ENCODE measurements around the gene CERKL.

CERKL gene

GRCh38 chr2:181542170-181542569 lies 114.7 kb downstream of the CERKL start:
- H3K4me1 ChIP-seq (ENCODE audit: control insufficient read depth, insufficient read depth, low read length, unreplicated experiment): no peaks in the 10 kb centered on the region
- H3K27ac ChIP-seq (ENCODE audit: low read depth, low read length): no peak overlapping the region
- H3K27me3 ChIP-seq (ENCODE audit: insufficient read depth, low read length): no peaks in the 10 kb centered on the region
- no peak overlapping the region for H2AFZ ChIP-seq (ENCODE audit: low read length, unreplicated experiment)
- no peaks in the 10 kb centered on the region for H3K79me2 ChIP-seq (ENCODE audit: control insufficient read depth, insufficient read depth, low read length, unreplicated experiment)
- no peak overlapping the region for H3K4me3 ChIP-seq (ENCODE audit: low read depth, low read length)
- H3K36me3 ChIP-seq (ENCODE audit: insufficient read depth, low read length): peaks cover 4% of the 10 kb centered on the region; the same call in 1 of the 2 replicates

GRCh38 chr2:181540421-181540820 lies 116.5 kb downstream of the CERKL start:
- Histone ChIP-seq H3K27ac (ENCODE audit: low read depth, low read length) (no peak overlapping the region), H3K36me3 (ENCODE audit: insufficient read depth, low read length) (peaks cover 11% of the 10 kb centered on the region; the same call in 1 of the 2 replicates), H3K4me3 (ENCODE audit: low read depth, low read length) (no peak overlapping the region), H3K79me2 (ENCODE audit: control insufficient read depth, insufficient read depth, low read length, unreplicated experiment) (no peaks in the 10 kb centered on the region), H2AFZ (ENCODE audit: low read length, unreplicated experiment) (no peak overlapping the region), H3K4me1 (ENCODE audit: control insufficient read depth, insufficient read depth, low read length, unreplicated experiment) (no peaks in the 10 kb centered on the region), H3K27me3 (ENCODE audit: insufficient read depth, low read length) (no peaks in the 10 kb centered on the region)

DNA sequence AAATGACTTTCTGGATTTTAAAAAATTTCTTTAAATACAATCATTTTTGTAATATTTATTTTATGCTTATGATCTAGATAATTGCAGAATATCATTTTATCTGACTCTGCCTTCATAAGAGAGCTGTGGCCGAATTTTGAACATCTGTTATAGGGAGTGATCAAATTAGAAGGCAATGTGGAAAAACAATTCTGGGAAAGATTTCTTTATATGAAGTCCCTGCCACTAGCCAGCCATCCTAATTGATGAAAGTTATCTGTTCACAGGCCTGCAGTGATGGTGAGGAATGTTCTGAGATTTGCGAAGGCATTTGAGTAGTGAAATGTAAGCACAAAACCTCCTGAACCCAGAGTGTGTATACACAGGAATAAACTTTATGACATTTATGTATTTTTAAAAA lies 120.2 kb downstream of the CERKL start:
- Histone ChIP-seq H3K36me3 (ENCODE audit: insufficient read depth, low read length) (peaks cover 24% of the 10 kb centered on the region; the same call in 1 of the 2 replicates), H3K4me3 (ENCODE audit: low read depth, low read length) (no peak overlapping the region)

GRCh38 chr2:181528441-181528840 lies 128.5 kb downstream of the CERKL start:
- Histone ChIP-seq H3K27me3 (ENCODE audit: insufficient read depth, low read length) (no peaks in the 10 kb centered on the region), H3K79me2 (ENCODE audit: control insufficient read depth, insufficient read depth, low read length, unreplicated experiment) (no peaks in the 10 kb centered on the region), H3K4me1 (ENCODE audit: control insufficient read depth, insufficient read depth, low read length, unreplicated experiment) (no peaks in the 10 kb centered on the region), H2AFZ (ENCODE audit: low read length, unreplicated experiment) (no peak overlapping the region), H3K36me3 (ENCODE audit: insufficient read depth, low read length) (0 out of 2 replicates have a peak, but pooled peaks cover 8% of the 10 kb centered on the region), H3K4me3 (ENCODE audit: low read depth, low read length) (no peak overlapping the region), H3K27ac (ENCODE audit: low read depth, low read length) (no peak overlapping the region)

More for the DNA sequence above, 120.2 kb downstream of the CERKL start:
- Histone ChIP-seq H3K27me3 (ENCODE audit: insufficient read depth, low read length) (no peaks in the 10 kb centered on the region), H3K27ac (ENCODE audit: low read depth, low read length) (no peak overlapping the region), H2AFZ (ENCODE audit: low read length, unreplicated experiment) (no peak overlapping the region), H3K4me1 (ENCODE audit: control insufficient read depth, insufficient read depth, low read length, unreplicated experiment) (no peaks in the 10 kb centered on the region), H3K79me2 (ENCODE audit: control insufficient read depth, insufficient read depth, low read length, unreplicated experiment) (no peaks in the 10 kb centered on the region)

DNA sequence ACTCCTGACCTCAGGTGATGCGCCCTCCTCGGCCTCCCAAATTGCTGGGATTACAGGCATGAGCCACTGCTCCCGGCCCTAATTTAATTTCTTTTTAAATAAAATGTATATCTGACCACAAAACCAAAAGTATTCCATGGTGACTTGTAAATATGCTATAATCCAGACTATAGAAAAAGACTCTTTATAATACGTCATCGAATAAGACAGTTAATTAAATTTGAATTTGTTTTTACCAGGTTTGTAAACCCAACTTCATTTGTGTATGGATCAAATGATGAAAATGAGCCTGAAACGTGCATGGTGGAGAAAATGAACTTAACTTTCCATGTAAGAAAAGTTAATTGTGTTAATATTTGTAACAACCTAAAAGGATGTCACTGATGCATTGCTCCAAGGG lies 129.8 kb downstream of the CERKL start:
- Histone ChIP-seq H3K4me1 (ENCODE audit: control insufficient read depth, insufficient read depth, low read length, unreplicated experiment) (no peaks in the 10 kb centered on the region), H2AFZ (ENCODE audit: low read length, unreplicated experiment) (no peak overlapping the region), H3K79me2 (ENCODE audit: control insufficient read depth, insufficient read depth, low read length, unreplicated experiment) (no peaks in the 10 kb centered on the region), H3K27me3 (ENCODE audit: insufficient read depth, low read length) (no peaks in the 10 kb centered on the region), H3K36me3 (ENCODE audit: insufficient read depth, low read length) (peaks cover 12% of the 10 kb centered on the region; the same call in 1 of the 2 replicates), H3K4me3 (ENCODE audit: low read depth, low read length) (no peak overlapping the region), H3K27ac (ENCODE audit: low read depth, low read length) (no peak overlapping the region)

DNA sequence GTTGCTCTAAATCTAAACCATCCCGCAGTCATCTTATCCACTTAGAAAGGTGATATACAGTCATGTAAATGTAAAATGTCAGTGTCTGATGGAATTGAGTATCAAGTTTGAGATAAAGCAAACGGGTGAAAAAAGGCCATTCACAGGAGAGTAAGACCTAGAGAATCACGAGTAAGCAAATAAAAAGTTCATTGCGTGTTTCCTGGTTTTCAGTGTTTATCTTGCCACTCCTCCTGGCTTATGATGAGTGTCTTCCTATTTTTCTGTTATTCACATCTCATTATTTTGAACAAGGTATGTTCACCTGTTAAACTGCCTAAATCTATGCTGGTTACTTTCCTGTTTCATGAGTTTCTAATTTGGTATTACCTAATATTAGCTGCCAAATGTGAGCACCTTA lies 130.9 kb downstream of the CERKL start:
- Histone ChIP-seq H3K79me2 (ENCODE audit: control insufficient read depth, insufficient read depth, low read length, unreplicated experiment) (no peaks in the 10 kb centered on the region), H3K4me3 (ENCODE audit: low read depth, low read length) (no peak overlapping the region), H3K27ac (ENCODE audit: low read depth, low read length) (no peak overlapping the region), H3K4me1 (ENCODE audit: control insufficient read depth, insufficient read depth, low read length, unreplicated experiment) (no peaks in the 10 kb centered on the region), H3K27me3 (ENCODE audit: insufficient read depth, low read length) (no peaks in the 10 kb centered on the region), H2AFZ (ENCODE audit: low read length, unreplicated experiment) (no peak overlapping the region), H3K36me3 (ENCODE audit: insufficient read depth, low read length) (peaks cover 6% of the 10 kb centered on the region; the same call in 1 of the 2 replicates)

DNA sequence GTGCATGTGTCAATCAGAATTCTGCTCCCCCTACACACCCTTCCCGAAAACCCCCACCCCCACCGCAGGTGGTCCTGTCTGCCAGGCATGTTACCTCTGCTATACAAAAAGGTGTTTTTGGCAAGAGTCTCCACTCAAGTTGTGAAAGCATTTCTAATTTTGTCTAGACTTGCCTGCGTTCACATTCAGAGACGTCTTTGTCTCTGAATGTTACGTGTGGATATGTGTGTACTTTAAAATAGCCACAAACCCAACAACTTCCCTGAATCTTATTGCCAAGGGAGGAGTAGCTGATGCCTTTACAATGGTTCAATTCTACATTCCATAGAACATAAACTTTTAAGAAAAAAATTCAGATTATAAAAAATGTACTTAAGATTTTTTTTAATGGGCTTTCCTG lies 133.1 kb downstream of the CERKL start:
- Histone ChIP-seq H3K27me3 (ENCODE audit: insufficient read depth, low read length) (no peaks in the 10 kb centered on the region), H3K36me3 (ENCODE audit: insufficient read depth, low read length) (peaks cover 3% of the 10 kb centered on the region; the same call in 1 of the 2 replicates), H3K4me3 (ENCODE audit: low read depth, low read length) (no peak overlapping the region), H3K79me2 (ENCODE audit: control insufficient read depth, insufficient read depth, low read length, unreplicated experiment) (no peaks in the 10 kb centered on the region), H3K27ac (ENCODE audit: low read depth, low read length) (no peak overlapping the region), H3K4me1 (ENCODE audit: control insufficient read depth, insufficient read depth, low read length, unreplicated experiment) (no peaks in the 10 kb centered on the region), H2AFZ (ENCODE audit: low read length, unreplicated experiment) (no peak overlapping the region)

- H3K27me3 ChIP-seq (ENCODE audit: insufficient read depth, low read length): no peaks in the 10 kb centered on the region
- no peak overlapping the region for H3K27ac ChIP-seq (ENCODE audit: low read depth, low read length)
- peaks cover 8% of the 10 kb centered on the region; the same call in 1 of the 2 replicates for H3K36me3 ChIP-seq (ENCODE audit: insufficient read depth, low read length)
Measured at GRCh38 chr2:181520253-181520652, 136.7 kb downstream of the CERKL start.

DNA sequence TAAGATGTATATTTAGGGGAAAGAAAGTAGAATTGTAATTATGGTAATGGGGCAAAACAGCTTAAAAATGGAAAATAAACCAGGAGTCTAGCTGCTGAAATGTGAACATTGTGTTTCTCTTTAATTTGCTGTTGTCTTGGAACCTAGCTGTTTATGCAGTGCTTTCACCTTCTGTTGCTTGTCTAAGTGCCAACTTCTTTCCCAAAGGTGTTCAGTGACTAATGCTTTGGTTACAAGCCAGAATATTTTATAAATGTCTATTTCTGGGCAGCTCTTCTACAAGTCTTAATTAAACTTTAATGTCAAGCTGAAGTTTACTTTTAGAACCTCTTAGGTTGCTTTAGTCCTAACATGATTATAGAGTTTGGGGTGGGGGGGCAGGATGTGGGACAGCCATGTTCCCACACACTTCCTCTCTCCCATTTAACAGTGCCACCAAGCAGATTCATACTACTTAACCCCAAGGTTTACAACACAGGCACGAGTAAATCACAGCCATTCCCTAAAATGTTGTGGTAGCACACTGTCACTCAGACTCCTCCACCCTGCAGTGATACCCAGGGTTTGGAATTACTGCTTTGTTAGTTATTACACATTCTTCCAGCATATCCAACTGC lies 139.1 kb downstream of the CERKL start:
- Histone ChIP-seq H3K79me2 (ENCODE audit: control insufficient read depth, insufficient read depth, low read length, unreplicated experiment) (no peaks in the 10 kb centered on the region), H3K4me1 (ENCODE audit: control insufficient read depth, insufficient read depth, low read length, unreplicated experiment) (no peaks in the 10 kb centered on the region), H3K4me3 (ENCODE audit: low read depth, low read length) (no peak overlapping the region), H2AFZ (ENCODE audit: low read length, unreplicated experiment) (no peak overlapping the region), H3K27ac (ENCODE audit: low read depth, low read length) (no peak overlapping the region), H3K27me3 (ENCODE audit: insufficient read depth, low read length) (no peaks in the 10 kb centered on the region), H3K36me3 (ENCODE audit: insufficient read depth, low read length) (peaks cover 12% of the 10 kb centered on the region)

More at GRCh38 chr2:181520253-181520652, 136.7 kb downstream of the CERKL start:
- Histone ChIP-seq H3K79me2 (ENCODE audit: control insufficient read depth, insufficient read depth, low read length, unreplicated experiment) (no peaks in the 10 kb centered on the region), H3K4me3 (ENCODE audit: low read depth, low read length) (no peak overlapping the region), H3K4me1 (ENCODE audit: control insufficient read depth, insufficient read depth, low read length, unreplicated experiment) (no peaks in the 10 kb centered on the region), H2AFZ (ENCODE audit: low read length, unreplicated experiment) (no peak overlapping the region)

DNA sequence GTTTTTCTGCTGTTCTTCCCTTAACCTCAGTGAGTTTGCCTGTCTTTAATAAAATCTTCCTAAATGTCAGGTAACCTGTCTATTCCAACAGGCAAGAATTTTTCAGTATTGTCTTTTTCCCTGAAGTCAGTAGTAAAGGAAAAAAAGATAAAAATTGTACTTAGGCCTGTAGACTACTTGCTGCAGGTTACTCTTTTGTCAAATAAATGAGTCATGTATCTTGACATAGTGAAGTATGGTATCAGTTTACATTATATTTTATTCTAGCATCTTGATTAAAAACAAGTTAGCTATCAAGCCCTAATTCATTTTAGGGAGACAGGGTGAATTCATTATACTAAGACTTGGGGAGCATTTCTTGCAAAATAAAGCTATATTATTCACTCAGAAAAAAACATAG lies 139.9 kb downstream of the CERKL start:
- no peaks in the 10 kb centered on the region for H3K79me2 ChIP-seq (ENCODE audit: control insufficient read depth, insufficient read depth, low read length, unreplicated experiment)
- no peaks in the 10 kb centered on the region for H3K4me1 ChIP-seq (ENCODE audit: control insufficient read depth, insufficient read depth, low read length, unreplicated experiment)
- no peaks in the 10 kb centered on the region for H3K27me3 ChIP-seq (ENCODE audit: insufficient read depth, low read length)
- H3K4me3 ChIP-seq (ENCODE audit: low read depth, low read length): no peak overlapping the region
- H2AFZ ChIP-seq (ENCODE audit: low read length, unreplicated experiment): no peak overlapping the region
- no peak overlapping the region for H3K27ac ChIP-seq (ENCODE audit: low read depth, low read length)
- H3K36me3 ChIP-seq (ENCODE audit: insufficient read depth, low read length): peaks cover 8% of the 10 kb centered on the region; the same call in 1 of the 2 replicates

DNA sequence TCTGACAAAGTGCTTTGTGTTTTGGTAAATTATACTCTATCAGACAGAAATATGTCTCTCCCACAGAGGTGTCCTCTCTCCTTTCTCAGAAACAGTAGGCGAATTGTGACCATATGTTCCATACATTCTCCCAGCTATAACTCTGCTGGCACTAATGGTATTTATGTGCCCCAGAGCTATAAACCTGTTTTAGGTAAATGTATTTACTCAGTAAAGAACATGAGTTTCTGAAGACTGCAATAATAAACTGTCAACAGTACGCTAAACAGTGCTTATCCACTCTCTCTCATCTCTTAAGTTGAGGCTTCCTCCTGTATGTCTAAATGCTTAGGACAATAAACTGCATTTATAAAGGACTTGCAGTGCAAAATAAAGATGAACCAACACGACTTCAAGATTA lies 141.2 kb downstream of the CERKL start:
- Histone ChIP-seq H3K4me1 (ENCODE audit: control insufficient read depth, insufficient read depth, low read length, unreplicated experiment) (no peaks in the 10 kb centered on the region), H3K79me2 (ENCODE audit: control insufficient read depth, insufficient read depth, low read length, unreplicated experiment) (no peaks in the 10 kb centered on the region), H3K36me3 (ENCODE audit: insufficient read depth, low read length) (peaks cover 8% of the 10 kb centered on the region), H3K27me3 (ENCODE audit: insufficient read depth, low read length) (no peaks in the 10 kb centered on the region), H3K4me3 (ENCODE audit: low read depth, low read length) (no peak overlapping the region), H3K27ac (ENCODE audit: low read depth, low read length) (no peak overlapping the region), H2AFZ (ENCODE audit: low read length, unreplicated experiment) (no peak overlapping the region)

Measured in ACC112 (cell line).